Neuronal stem cell (in vitro differentiated cells): ENCODE measurements around the gene TMEM121.

Experiments
- DNase-seq: peaks from one replicate; pipeline ENCODE4 v3.0.0-alpha.2; 2013; ENCODE audit warnings: low spot score
- H2AFZ ChIP-seq: one replicate; pipeline ENCODE4 v1.6.1; 2013; ENCODE audit warnings: mild to moderate bottlenecking, low read length, inconsistent platforms
- H2AK5ac ChIP-seq: 2 replicates; pipeline ENCODE4 v1.6.1; 2013; ENCODE audit warnings: low read depth, mild to moderate bottlenecking, inconsistent platforms, low read length, moderate library complexity, mixed read lengths
- H2BK120ac ChIP-seq: 2 replicates; pipeline ENCODE4 v1.6.1; 2013; ENCODE audit warnings: low read depth, mild to moderate bottlenecking, inconsistent platforms, low read length, moderate library complexity, mixed read lengths
- H2BK12ac ChIP-seq: one replicate; pipeline ENCODE4 v1.6.1; 2013; ENCODE audit warnings: low read length, inconsistent platforms
- H2BK15ac ChIP-seq: 2 replicates; pipeline ENCODE4 v1.6.1; 2013; ENCODE audit warnings: mild to moderate bottlenecking, low read length, inconsistent platforms, mixed read lengths
- H2BK5ac ChIP-seq: one replicate; pipeline ENCODE4 v1.6.1; 2013; ENCODE audit warnings: inconsistent platforms, mild to moderate bottlenecking, low read length, moderate library complexity
- H3K14ac ChIP-seq: one replicate; pipeline ENCODE4 v1.6.1; 2013; ENCODE audit warnings: low read length, inconsistent platforms
- H3K18ac ChIP-seq: 2 replicates; pipeline ENCODE4 v1.6.1; 2013; ENCODE audit warnings: low read length, inconsistent platforms
- H3K23ac ChIP-seq: 2 replicates; pipeline ENCODE4 v1.6.1; 2013; ENCODE audit warnings: low read depth, mild to moderate bottlenecking, mixed read lengths, low read length, inconsistent platforms; ENCODE audit not compliant: poor library complexity
- H3K27ac ChIP-seq: replicated peaks from 3 replicates; pipeline ENCODE4 v1.5.1; 2013; ENCODE audit warnings: low read length, inconsistent platforms
- H3K27me3 ChIP-seq, 3 experiments: 2 replicates each; pipeline ENCODE4 v1.6.1; 2013; ENCODE audit warnings: low read length in 3 of 3, mild to moderate bottlenecking in 2 of 3, inconsistent platforms in 1 of 3, low read depth in 1 of 3, mixed read lengths in 1 of 3, moderate library complexity in 1 of 3; ENCODE audit not compliant: control insufficient read depth in 3 of 3, insufficient read depth in 3 of 3
- H3K36me3 ChIP-seq, 2 donors: replicated peaks in 1 of 2; 2 replicates each; pipeline ENCODE4 v1.6.1; 2013; ENCODE audit warnings: low read length in 2 of 2; ENCODE audit not compliant: control insufficient read depth in 2 of 2, insufficient read depth in 2 of 2
- H3K4ac ChIP-seq: 2 replicates; pipeline ENCODE4 v1.6.1; 2013; ENCODE audit warnings: inconsistent platforms, mild to moderate bottlenecking, low read length, moderate library complexity
- H3K4me1 ChIP-seq, 2 donors: 1 replicate in 1 of 2; 2 replicates in 1 of 2; pipeline ENCODE4 v1.6.1; 2013; ENCODE audit warnings: low read length in 2 of 2, low read depth in 1 of 2; ENCODE audit not compliant: control insufficient read depth in 2 of 2, insufficient read depth in 1 of 2
- H3K4me2 ChIP-seq: one replicate; pipeline ENCODE4 v1.6.1; 2013; ENCODE audit warnings: mild to moderate bottlenecking, low read length, inconsistent platforms; ENCODE audit not compliant: insufficient read depth, poor library complexity, severe bottlenecking
- H3K4me3 ChIP-seq, 2 donors: 2 replicates each; pipeline ENCODE4 v1.5.1; 2013; ENCODE audit warnings: low read length in 2 of 2, mild to moderate bottlenecking in 2 of 2, inconsistent platforms in 1 of 2, moderate library complexity in 1 of 2
- H3K79me1 ChIP-seq: one replicate; pipeline ENCODE4 v1.6.1; 2013; ENCODE audit warnings: low read depth, mild to moderate bottlenecking, inconsistent platforms, low read length, moderate library complexity
- H3K9ac ChIP-seq: one replicate; pipeline ENCODE4 v1.6.1; 2013; ENCODE audit warnings: mild to moderate bottlenecking, low read depth, low read length, inconsistent platforms; ENCODE audit not compliant: poor library complexity
- H3K9me3 ChIP-seq, 2 donors: replicated peaks in 1 of 2; 2 replicates each; pipeline versions ENCODE3 to v1.6.1; 2013; ENCODE audit warnings: low read length in 2 of 2, mild to moderate bottlenecking in 2 of 2, inconsistent platforms in 1 of 2, low read depth in 1 of 2, mixed read lengths in 1 of 2, moderate library complexity in 1 of 2; ENCODE audit not compliant: control insufficient read depth in 2 of 2, insufficient read depth in 1 of 2
- H4K8ac ChIP-seq: one replicate; pipeline ENCODE4 v1.6.1; 2013; ENCODE audit warnings: low read depth, mild to moderate bottlenecking, inconsistent platforms, low read length, moderate library complexity
- H4K91ac ChIP-seq: one replicate; pipeline ENCODE4 v1.6.1; 2013; ENCODE audit warnings: low read length, low read depth, mild to moderate bottlenecking, inconsistent platforms; ENCODE audit not compliant: poor library complexity
- WGBS, 2 donors: extraction: QIAGEN DNeasy Blood & Tissue Kit; methylation state at CpG; one replicate each; pipeline ENCODE4 v1.1.7; 2013; ENCODE audit warnings: missing lambda C conversion rate in 2 of 2, mixed read lengths in 1 of 2; ENCODE audit not compliant: insufficient read length in 2 of 2, insufficient replicate concordance in 1 of 2; ENCODE audit errors: extremely low coverage in 2 of 2; 5-methylcytosine and 5-hydroxymethylcytosine counted together

TMEM121 gene

GRCh38 chr14:105532735-105533141, 6.4 kb downstream of the TMEM121 start:
- WGBS, 2 donors, result no CpG with 5 or more reads among the region's 10 CpGs
- Histone ChIP-seq H2AFZ (no peak overlapping the region), H3K18ac (peak overlapping the region; percentile 7), H3K27ac (no peak overlapping the region), H3K4me1 (peaks cover 0 to 1% of the 10 kb centered on the region in 2 donors), H2BK15ac (no peak overlapping the region), H3K9me3 (peaks cover 0 to 37% of the 10 kb centered on the region in 2 donors), H3K4me2 (no peak overlapping the region), H3K79me1 (peaks cover 4% of the 10 kb centered on the region), H3K9ac (peak overlapping the region; percentile 44), H4K91ac (no peak overlapping the region), H3K14ac (no peak overlapping the region), H2BK12ac (no peak overlapping the region), H3K27me3 (peaks cover 0 to 36% (median 5%) of the 10 kb centered on the region in 3 experiments), H2BK5ac (no peak overlapping the region), H3K23ac (no peak overlapping the region), H3K4ac (no peak overlapping the region), H3K4me3 (no peak overlapping the region), H2AK5ac (no peak overlapping the region), H4K8ac (no peak overlapping the region), H3K36me3 (no peaks in the 10 kb centered on the region), H2BK120ac (no peak overlapping the region)
- no peak for DNase-seq

GRCh38 chr14:105533391-105533790, 7.0 kb downstream of the TMEM121 start:
- Histone ChIP-seq H3K18ac (no peak overlapping the region), H3K4me1 (no peaks in the 10 kb centered on the region), H2BK5ac (no peak overlapping the region), H3K79me1 (peaks cover 2% of the 10 kb centered on the region), H2AK5ac (no peak overlapping the region), H2BK120ac (no peak overlapping the region), H2BK15ac (no peak overlapping the region), H3K36me3 (no peaks in the 10 kb centered on the region), H2AFZ (no peak overlapping the region), H2BK12ac (no peak overlapping the region), H3K27me3 (peaks cover 0 to 36% (median 3%) of the 10 kb centered on the region in 3 experiments), H4K91ac (no peak overlapping the region), H3K4me3 (peak overlapping the region in 1 of 2 donors; percentile 43), H3K9me3 (peaks cover 0 to 41% of the 10 kb centered on the region in 2 donors), H3K9ac (no peak overlapping the region), H3K23ac (no peak overlapping the region), H3K4ac (no peak overlapping the region), H3K4me2 (no peak overlapping the region), H4K8ac (no peak overlapping the region), H3K14ac (peak overlapping the region; percentile 90), H3K27ac (no peak overlapping the region)
- no CpG with 5 or more reads among the region's 9 CpGs for WGBS, 2 donors
- no peak for DNase-seq

- Histone ChIP-seq H3K4me2 (no peak overlapping the region), H3K36me3 (no peaks in the 10 kb centered on the region), H2BK120ac (no peak overlapping the region), H2BK5ac (no peak overlapping the region), H3K14ac (peak overlapping the region; percentile 90), H2BK12ac (no peak overlapping the region), H2BK15ac (no peak overlapping the region), H3K9ac (no peak overlapping the region), H3K23ac (no peak overlapping the region), H4K91ac (no peak overlapping the region), H3K27me3 (peaks cover 0 to 40% (median under 1%) of the 10 kb centered on the region in 3 experiments), H2AFZ (no peak overlapping the region), H3K9me3 (peaks cover 0 to 41% of the 10 kb centered on the region in 2 donors), H3K18ac (no peak overlapping the region), H3K4ac (no peak overlapping the region), H2AK5ac (no peak overlapping the region), H3K4me1 (no peaks in the 10 kb centered on the region), H4K8ac (no peak overlapping the region), H3K4me3 (peak overlapping the region in 1 of 2 donors; percentile 37), H3K27ac (no peak overlapping the region), H3K79me1 (peaks cover 1% of the 10 kb centered on the region)
- WGBS, 2 donors, result no CpG with 5 or more reads among the region's 21 CpGs
- DNase-seq, result no peak
These were observed 7.6 kb downstream of the TMEM121 start for GRCh38 chr14:105533811-105534498.

- peak overlapping the region; percentile 78 for H3K9ac ChIP-seq
- H3K4me3 ChIP-seq, result no peak overlapping the region
- H2BK5ac ChIP-seq, result no peak overlapping the region
- peaks cover 0 to 40% (median 0%) of the 10 kb centered on the region in 3 experiments for H3K27me3 ChIP-seq
- peaks cover 0 to 40% of the 10 kb centered on the region in 2 donors for H3K9me3 ChIP-seq
- H4K91ac ChIP-seq, result no peak overlapping the region
- H3K27ac ChIP-seq, result no peak overlapping the region
- H3K14ac ChIP-seq, result no peak overlapping the region
- no peak overlapping the region for H3K4ac ChIP-seq
- H2BK120ac ChIP-seq, result no peak overlapping the region
- H3K23ac ChIP-seq, result no peak overlapping the region
- H2AK5ac ChIP-seq, result no peak overlapping the region
- no peak overlapping the region for H3K18ac ChIP-seq
- no peak overlapping the region for H4K8ac ChIP-seq
- WGBS, 2 donors, result no CpG with 5 or more reads among the region's 13 CpGs
- H3K4me1 ChIP-seq, result no peaks in the 10 kb centered on the region
- H2AFZ ChIP-seq, result no peak overlapping the region
- no peak for DNase-seq
- no peak overlapping the region for H2BK15ac ChIP-seq
- no peak overlapping the region for H3K4me2 ChIP-seq
- H2BK12ac ChIP-seq, result no peak overlapping the region
- H3K36me3 ChIP-seq, result no peaks in the 10 kb centered on the region
- H3K79me1 ChIP-seq, result no peaks in the 10 kb centered on the region
These were observed 8.2 kb downstream of the TMEM121 start for GRCh38 chr14:105534586-105534985.
